HepG2 (cell line): ENCODE data around the gene LMCD1.

Experiments
- POLR2A ChIP-seq, 2 experiments: IDR thresholded peaks; 2 replicates each; pipeline ENCODE4 v1.6.1; 2011; ENCODE audit warnings: low read depth in 2 of 2, low read length in 2 of 2, mild to moderate bottlenecking in 1 of 2, moderate library complexity in 1 of 2; ENCODE audit not compliant: insufficient read depth in 1 of 2
- THYN1 ChIP-seq: sonication (generic); formaldehyde crosslinking; IDR thresholded peaks from 2 replicates; pipeline ENCODE4 v1.8.1; 2023; ENCODE audit warnings: low read depth, mild to moderate bottlenecking, moderate library complexity, missing genetic modification reagents, borderline replicate concordance
- U2AF1 ChIP-seq: fragments of 200-400 bp; formaldehyde crosslinking; optimal IDR thresholded peaks from 2 replicates; pipeline ENCODE3; 2017; ENCODE audit warnings: mild to moderate bottlenecking, low read depth, low read length
- ZNF317 ChIP-seq: sonication (generic); formaldehyde crosslinking; IDR thresholded peaks from 2 replicates; pipeline ENCODE4 v1.5.0; 2020; ENCODE audit warnings: mild to moderate bottlenecking, missing genetic modification reagents

DNA sequence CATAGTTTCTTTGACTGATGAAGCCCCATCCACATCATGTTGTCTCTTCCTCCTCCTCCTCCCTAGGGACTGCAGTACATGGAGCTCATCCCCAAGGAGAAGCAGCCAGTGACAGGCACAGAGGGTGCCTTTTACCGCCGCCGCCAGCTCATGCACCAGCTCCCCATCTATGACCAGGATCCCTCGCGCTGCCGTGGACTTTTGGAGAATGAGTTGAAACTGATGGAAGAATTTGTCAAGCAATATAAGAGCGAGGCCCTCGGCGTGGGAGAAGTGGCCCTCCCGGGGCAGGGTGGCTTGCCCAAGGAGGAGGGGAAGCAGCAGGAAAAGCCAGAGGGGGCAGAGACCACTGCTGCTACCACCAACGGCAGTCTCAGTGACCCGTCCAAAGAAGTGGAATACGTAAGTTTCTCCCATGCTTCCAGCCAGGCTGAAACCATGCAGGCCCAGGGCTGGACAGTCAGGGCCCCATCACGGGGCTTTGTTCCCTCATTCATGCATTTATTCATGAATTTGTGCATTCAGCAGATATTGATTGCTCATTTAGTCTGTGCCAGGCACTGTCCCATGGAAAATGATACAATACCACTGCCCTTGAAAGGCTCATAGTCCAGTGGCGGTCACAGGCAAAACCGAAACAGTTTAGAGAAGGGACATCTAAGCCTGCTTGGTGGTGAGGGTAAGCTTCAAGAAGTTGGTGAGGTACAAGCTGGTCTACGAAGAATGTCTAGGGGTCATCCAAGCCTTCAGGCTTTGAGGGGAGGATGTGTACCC, 47.1 kb downstream of the LMCD1 start:
- TF ChIP-seq U2AF1: no peak
- TF ChIP-seq POLR2A (IDR thresholded peaks at IDR 0.05; ENCODE audit: insufficient read depth in 1 of 2, low read depth in 2 of 2, low read length in 2 of 2): no peak
- no peak for TF ChIP-seq ZNF317 (CRISPR knock-in tag)
- no peak for TF ChIP-seq THYN1 (CRISPR knock-in tag)
